ENCODE results near the gene USP34.
A peak's percentile ranks its signal among the peaks of the same experiment; 100 is the strongest.

USP34 gene

GRCh38 chr2:61371027-61371426, 99.9 kb downstream of the USP34 start:
- DNase-seq (ENCODE audit: low spot score): no peak

GRCh38 chr2:61368687-61369665, 101.9 kb downstream of the USP34 start:
- no peak for DNase-seq (ENCODE audit: low spot score)

GRCh38 chr2:61367177-61367576, 103.7 kb downstream of the USP34 start:
- DNase-seq (ENCODE audit: low spot score): no peak

- no peak for DNase-seq (ENCODE audit: low spot score)
Observed at GRCh38 chr2:61363580-61363979, 107.3 kb downstream of the USP34 start.

GRCh38 chr2:61362873-61363272, 108.0 kb downstream of the USP34 start:
- no peak for DNase-seq (ENCODE audit: low spot score)

- no peak for DNase-seq (ENCODE audit: low spot score)
Observed at GRCh38 chr2:61361068-61361467, 109.8 kb downstream of the USP34 start.

GRCh38 chr2:61359058-61359457, 111.8 kb downstream of the USP34 start:
- no peak for DNase-seq (ENCODE audit: low spot score)

GRCh38 chr2:61357681-61358080, 113.2 kb downstream of the USP34 start:
- DNase-seq (ENCODE audit: low spot score): no peak

GRCh38 chr2:61356958-61357350, 113.9 kb downstream of the USP34 start:
- peak; percentile 3 for DNase-seq (ENCODE audit: low spot score)

GRCh38 chr2:61356261-61356957, 114.5 kb downstream of the USP34 start:
- peak; percentile 2 for DNase-seq (ENCODE audit: low spot score)

GRCh38 chr2:61354543-61355197, 116.2 kb downstream of the USP34 start:
- no peak for DNase-seq (ENCODE audit: low spot score)

- no peak for DNase-seq (ENCODE audit: low spot score)
Observed at GRCh38 chr2:61353909-61354308, 117.0 kb downstream of the USP34 start.

- DNase-seq (ENCODE audit: low spot score): no peak
Observed at GRCh38 chr2:61350777-61351176, 120.1 kb downstream of the USP34 start.

GRCh38 chr2:61343141-61343540, 127.7 kb downstream of the USP34 start:
- no peak for DNase-seq (ENCODE audit: low spot score)

- no peak for DNase-seq (ENCODE audit: low spot score)
Observed at GRCh38 chr2:61340242-61340641, 130.6 kb downstream of the USP34 start.

GRCh38 chr2:61338447-61338846, 132.4 kb downstream of the USP34 start:
- DNase-seq (ENCODE audit: low spot score): no peak

GRCh38 chr2:61335187-61335586, 135.7 kb downstream of the USP34 start:
- no peak for DNase-seq (ENCODE audit: low spot score)

GRCh38 chr2:61334466-61334865, 136.4 kb downstream of the USP34 start:
- DNase-seq (ENCODE audit: low spot score): no peak

- no peak for DNase-seq (ENCODE audit: low spot score)
Observed at GRCh38 chr2:61328707-61329251, 142.1 kb downstream of the USP34 start.

- no peak for DNase-seq (ENCODE audit: low spot score)
Observed at GRCh38 chr2:61327173-61327572, 143.7 kb downstream of the USP34 start.

GRCh38 chr2:61326423-61326822, 144.5 kb downstream of the USP34 start:
- DNase-seq (ENCODE audit: low spot score): no peak

GRCh38 chr2:61320181-61320580, 150.7 kb downstream of the USP34 start:
- DNase-seq (ENCODE audit: low spot score): no peak

All from AG08396 (cell line).